Measurements from ENCODE around the gene FRYL.
"Not testable (repeated sequence)": the region's sequence is repeated elsewhere in the genome, so short reads cannot be mapped to it uniquely, and the experiment has no call there.

The FRYL gene

GRCh38 chr4:48699475-48699874 is 80.6 kb downstream of the FRYL start:
- no peak for DNase-seq

- peak in 15 of 56 donors; percentile 2 to 56 (median 9) for DNase-seq
These were observed 81.8 kb downstream of the FRYL start for GRCh38 chr4:48698029-48698971.

- not testable (repeated sequence) for DNase-seq
These were observed 82.6 kb downstream of the FRYL start for GRCh38 chr4:48697516-48697915.

- no peak for DNase-seq
These were observed 85.3 kb downstream of the FRYL start for GRCh38 chr4:48694824-48695223.

GRCh38 chr4:48693856-48694574 is 86.1 kb downstream of the FRYL start:
- DNase-seq, result no peak

GRCh38 chr4:48692897-48693296 is 87.2 kb downstream of the FRYL start:
- DNase-seq, result no peak

- no peak for DNase-seq
These were observed 88.0 kb downstream of the FRYL start for GRCh38 chr4:48692044-48692443.

- DNase-seq, result no peak
These were observed 91.1 kb downstream of the FRYL start for GRCh38 chr4:48688953-48689352.

GRCh38 chr4:48687313-48688051 is 92.6 kb downstream of the FRYL start:
- no peak for DNase-seq

- no peak for DNase-seq
These were observed 93.7 kb downstream of the FRYL start for GRCh38 chr4:48686369-48686768.

- no peak for DNase-seq
These were observed 96.1 kb downstream of the FRYL start for GRCh38 chr4:48683784-48684666.

GRCh38 chr4:48682870-48683269 is 97.2 kb downstream of the FRYL start:
- not testable (repeated sequence) for DNase-seq

GRCh38 chr4:48681856-48682255 is 98.2 kb downstream of the FRYL start:
- no peak for DNase-seq

- no peak for DNase-seq
These were observed 99.1 kb downstream of the FRYL start for GRCh38 chr4:48680848-48681568.

GRCh38 chr4:48673537-48673936 is 106.5 kb downstream of the FRYL start:
- no peak for DNase-seq

- DNase-seq, result no peak
These were observed 109.5 kb downstream of the FRYL start for GRCh38 chr4:48670587-48670986.

GRCh38 chr4:48669086-48669485 is 111.0 kb downstream of the FRYL start:
- no peak for DNase-seq

- DNase-seq, result no peak
These were observed 111.6 kb downstream of the FRYL start for GRCh38 chr4:48668254-48669017.

- DNase-seq, result no peak
These were observed 112.9 kb downstream of the FRYL start for GRCh38 chr4:48667148-48667547.

Data from amygdala (tissue), 56 donors.